ENCODE results near the gene KIN.
"Not testable (repeated sequence)": the region's sequence is repeated elsewhere in the genome, so short reads cannot be mapped to it uniquely, and the experiment has no call there.

KIN gene

GRCh38 chr10:7722927-7723529 is 64.8 kb downstream of the KIN start:
- no peak for DNase-seq

GRCh38 chr10:7720478-7720877 is 67.3 kb downstream of the KIN start:
- no peak for DNase-seq

GRCh38 chr10:7718685-7719084 is 69.1 kb downstream of the KIN start:
- no peak for DNase-seq

- no peak for DNase-seq
Observed at GRCh38 chr10:7717767-7718166, 70.0 kb downstream of the KIN start.

GRCh38 chr10:7715515-7715914 is 72.3 kb downstream of the KIN start:
- DNase-seq: no peak

- DNase-seq: not testable (repeated sequence)
Observed at GRCh38 chr10:7711075-7711474, 76.7 kb downstream of the KIN start.

- no peak for DNase-seq
Observed at GRCh38 chr10:7710446-7710845, 77.3 kb downstream of the KIN start.

GRCh38 chr10:7708832-7709231 is 79.0 kb downstream of the KIN start:
- DNase-seq: no peak

GRCh38 chr10:7707858-7708622 is 79.8 kb downstream of the KIN start:
- DNase-seq: no peak

- no peak for DNase-seq
Observed at GRCh38 chr10:7707102-7707501, 80.7 kb downstream of the KIN start.

GRCh38 chr10:7706534-7707073 is 81.2 kb downstream of the KIN start:
- no peak for DNase-seq

- DNase-seq: no peak
Observed at GRCh38 chr10:7705341-7705740, 82.5 kb downstream of the KIN start.

- no peak for DNase-seq
Observed at GRCh38 chr10:7704071-7705016, 83.4 kb downstream of the KIN start.

GRCh38 chr10:7703140-7703539 is 84.7 kb downstream of the KIN start, which contains the start of gene ITIH2:
TSS of gene ITIH2 (plus strand) at chr10:7703316. CDS start at chr10:7703435, 119 bp downstream.
- no peak for DNase-seq

- DNase-seq: no peak
Observed at GRCh38 chr10:7702288-7702812, 85.4 kb downstream of the KIN start.

- no peak for DNase-seq
Observed at GRCh38 chr10:7701158-7701742, 86.5 kb downstream of the KIN start.
